ENCODE results near the gene RBP5.
"Not testable (repeated sequence)": the region's sequence is repeated elsewhere in the genome, so short reads cannot be mapped to it uniquely, and the experiment has no call there.

RBP5 gene

GRCh38 chr12:7121324-7121723 lies 7.4 kb downstream of the RBP5 start:
- no peak for DNase-seq

- no peak for DNase-seq
Measured at GRCh38 chr12:7120166-7120565, 8.5 kb downstream of the RBP5 start.

- no peak for DNase-seq
Measured at GRCh38 chr12:7118881-7119280, 9.8 kb downstream of the RBP5 start.

- no peak for DNase-seq
Measured at GRCh38 chr12:7117670-7118069, 11.0 kb downstream of the RBP5 start.

GRCh38 chr12:7116916-7117315 lies 11.8 kb downstream of the RBP5 start:
- DNase-seq = no peak

- no peak for DNase-seq
Measured at GRCh38 chr12:7116196-7116595, 12.5 kb downstream of the RBP5 start.

- DNase-seq = no peak
Measured at GRCh38 chr12:7114851-7115250, 13.8 kb downstream of the RBP5 start.

GRCh38 chr12:7114008-7114407 lies 14.7 kb downstream of the RBP5 start:
- DNase-seq = no peak

- no peak for DNase-seq
Measured at GRCh38 chr12:7113389-7113871, 15.3 kb downstream of the RBP5 start.

GRCh38 chr12:7112041-7112440 lies 16.6 kb downstream of the RBP5 start:
- no peak for DNase-seq

- no peak for DNase-seq
Measured at GRCh38 chr12:7110661-7111060, 18.0 kb downstream of the RBP5 start.

- no peak for DNase-seq
Measured at GRCh38 chr12:7109572-7109920, 19.1 kb downstream of the RBP5 start.

- DNase-seq = peak; percentile 77
Measured at GRCh38 chr12:7108796-7109571, 19.7 kb downstream of the RBP5 start, which contains the start of gene C1RL. C1RL (minus strand) TSS chr12:7109214; CDS start chr12:7109180, 34 bp downstream.

GRCh38 chr12:7108003-7108795 lies 20.5 kb downstream of the RBP5 start:
- DNase-seq = peak; percentile 86

- no peak for DNase-seq
Measured at GRCh38 chr12:7107636-7108002, 21.1 kb downstream of the RBP5 start.

- not testable (repeated sequence) for DNase-seq
Measured at GRCh38 chr12:7107181-7107580, 21.5 kb downstream of the RBP5 start.

GRCh38 chr12:7106082-7106481 lies 22.6 kb downstream of the RBP5 start:
- DNase-seq = no peak

- no peak for DNase-seq
Measured at GRCh38 chr12:7103837-7104584, 24.7 kb downstream of the RBP5 start.

- no peak for DNase-seq
Measured at GRCh38 chr12:7102582-7102981, 26.1 kb downstream of the RBP5 start.

GRCh38 chr12:7101694-7102131 lies 27.0 kb downstream of the RBP5 start:
- DNase-seq = no peak

- no peak for DNase-seq
Measured at GRCh38 chr12:7101047-7101693, 27.5 kb downstream of the RBP5 start.

- no peak for DNase-seq
Measured at GRCh38 chr12:7100239-7100638, 28.4 kb downstream of the RBP5 start.

All from GF-D8 (cell line).